RWPE1 (cell line): ENCODE data around the gene DHH.

Source experiments
- CTCF ChIA-PET: fragments of 350-600 bp; sonication (Branson Sonifier 250); formaldehyde crosslinking; extraction: SDS; loops from one replicate; lab custom pipeline; 2021; lab: Yijun Ruan, JAX
- POLR2A ChIA-PET: fragments of 400-600 bp; formaldehyde crosslinking; extraction: SDS; loops from one replicate; lab custom pipeline; 2020; ENCODE audit warnings: antibody characterized with exemption; ENCODE audit not compliant: low non-redundant PET; lab: Yijun Ruan, JAX
- DNase-seq: peaks from one replicate; pipeline ENCODE4 v3.0.0; 2012; ENCODE audit warnings: low spot score
- H3K27ac ChIP-seq: fragments of 450-650 bp; 2 replicates; pipeline ENCODE4 v1.5.1; 2017
- TF ChIP-seq, protein P1 (sequence below): fragments of 450-650 bp; conservative IDR thresholded peaks from 2 replicates; pipeline ENCODE4 v1.5.1; 2017; ENCODE audit warnings: low read depth, mild to moderate bottlenecking

DHH gene

DNA sequence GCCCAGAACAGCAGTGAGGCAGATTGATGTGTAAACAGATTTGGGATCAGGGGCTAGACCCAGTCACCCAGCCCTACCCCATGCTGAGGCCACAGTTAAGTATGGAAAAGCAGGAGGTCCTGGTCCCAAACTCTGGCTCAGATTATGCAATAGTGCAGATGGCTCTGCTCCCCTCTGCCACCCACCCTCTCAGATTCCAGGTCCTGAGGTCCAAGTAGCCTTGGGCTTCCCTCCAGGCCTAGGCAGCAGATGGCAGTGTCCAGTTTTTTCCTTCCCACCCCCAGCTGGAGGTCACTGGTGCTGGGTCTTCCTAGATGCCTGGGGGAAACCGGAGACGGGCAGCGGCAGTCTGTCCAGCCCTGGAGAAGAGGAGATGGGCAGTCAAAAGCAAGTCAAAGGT lies 2.8 kb upstream of the DHH start:
- POLR2A ChIA-PET: no interaction called here
- TF ChIP-seq, protein P1, sequence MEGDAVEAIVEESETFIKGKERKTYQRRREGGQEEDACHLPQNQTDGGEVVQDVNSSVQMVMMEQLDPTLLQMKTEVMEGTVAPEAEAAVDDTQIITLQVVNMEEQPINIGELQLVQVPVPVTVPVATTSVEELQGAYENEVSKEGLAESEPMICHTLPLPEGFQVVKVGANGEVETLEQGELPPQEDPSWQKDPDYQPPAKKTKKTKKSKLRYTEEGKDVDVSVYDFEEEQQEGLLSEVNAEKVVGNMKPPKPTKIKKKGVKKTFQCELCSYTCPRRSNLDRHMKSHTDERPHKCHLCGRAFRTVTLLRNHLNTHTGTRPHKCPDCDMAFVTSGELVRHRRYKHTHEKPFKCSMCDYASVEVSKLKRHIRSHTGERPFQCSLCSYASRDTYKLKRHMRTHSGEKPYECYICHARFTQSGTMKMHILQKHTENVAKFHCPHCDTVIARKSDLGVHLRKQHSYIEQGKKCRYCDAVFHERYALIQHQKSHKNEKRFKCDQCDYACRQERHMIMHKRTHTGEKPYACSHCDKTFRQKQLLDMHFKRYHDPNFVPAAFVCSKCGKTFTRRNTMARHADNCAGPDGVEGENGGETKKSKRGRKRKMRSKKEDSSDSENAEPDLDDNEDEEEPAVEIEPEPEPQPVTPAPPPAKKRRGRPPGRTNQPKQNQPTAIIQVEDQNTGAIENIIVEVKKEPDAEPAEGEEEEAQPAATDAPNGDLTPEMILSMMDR: no peak
- no peak overlapping the region for H3K27ac ChIP-seq
- no peak for DNase-seq
- CTCF ChIA-PET: interaction anchor here (0.6 to 7.5 kb wide), 5 partner anchors 9 to 347 kb away, joined by 3 to 65 read pairs (median 4); partner anchors contain the start of gene LMBR1L

DNA sequence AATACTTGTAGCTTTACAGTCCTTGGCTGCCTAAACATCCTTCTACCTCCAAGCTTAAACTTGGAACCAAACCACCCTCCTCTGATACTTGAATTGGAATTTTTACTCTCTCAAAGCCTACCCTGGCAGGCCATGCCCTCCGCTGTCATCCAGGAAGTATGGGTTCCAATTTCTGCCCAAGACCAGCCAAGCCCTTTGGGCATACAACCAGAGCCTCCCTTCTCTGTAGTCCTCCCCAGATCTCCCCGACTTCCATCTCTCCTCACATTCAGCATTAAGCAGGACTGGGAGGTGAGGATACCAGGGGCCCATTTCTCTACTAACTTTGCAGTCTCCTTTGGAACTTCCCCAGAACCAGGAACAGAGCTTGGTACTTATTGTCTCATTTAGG lies 369 bp upstream of the DHH start:
- DNase-seq: no peak
- TF ChIP-seq, protein P1: no peak
- CTCF ChIA-PET: interaction anchor here (0.8 to 1.0 kb wide), 3 partner anchors 9 to 31 kb away, joined by 3 to 7 read pairs (median 3); no protein-coding TSS in a partner anchor
- POLR2A ChIA-PET: no interaction called here
- H3K27ac ChIP-seq: no peak overlapping the region

DNA sequence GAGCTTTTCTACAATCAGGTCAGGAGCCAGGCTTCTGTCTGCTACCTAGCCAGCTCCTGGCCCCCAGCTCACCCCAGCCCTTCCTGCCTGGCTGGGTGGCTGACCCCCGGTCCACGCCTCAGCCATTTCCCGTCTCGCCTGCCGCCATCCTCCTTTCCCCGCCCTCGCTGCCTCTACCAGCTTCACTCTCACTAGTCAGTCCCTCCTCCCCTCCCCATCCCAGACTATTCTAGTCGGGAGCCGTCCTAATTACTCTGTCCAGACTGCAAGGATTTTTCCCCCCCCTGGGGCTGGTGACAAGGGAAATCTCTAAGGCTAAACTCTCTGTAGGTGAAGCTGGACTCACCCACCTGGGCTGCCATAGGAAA lies 825 bp downstream of the DHH start:
- no peak for DNase-seq
- ChIA-PET POLR2A (no interaction called here), CTCF (interaction anchor here (0.5 to 0.9 kb wide), 2 partner anchors 37 kb away, joined by 3 to 5 read pairs; partner anchors contain the start of gene TUBA1B)
- no peak overlapping the region for H3K27ac ChIP-seq
- TF ChIP-seq, protein P1: no peak

DNA sequence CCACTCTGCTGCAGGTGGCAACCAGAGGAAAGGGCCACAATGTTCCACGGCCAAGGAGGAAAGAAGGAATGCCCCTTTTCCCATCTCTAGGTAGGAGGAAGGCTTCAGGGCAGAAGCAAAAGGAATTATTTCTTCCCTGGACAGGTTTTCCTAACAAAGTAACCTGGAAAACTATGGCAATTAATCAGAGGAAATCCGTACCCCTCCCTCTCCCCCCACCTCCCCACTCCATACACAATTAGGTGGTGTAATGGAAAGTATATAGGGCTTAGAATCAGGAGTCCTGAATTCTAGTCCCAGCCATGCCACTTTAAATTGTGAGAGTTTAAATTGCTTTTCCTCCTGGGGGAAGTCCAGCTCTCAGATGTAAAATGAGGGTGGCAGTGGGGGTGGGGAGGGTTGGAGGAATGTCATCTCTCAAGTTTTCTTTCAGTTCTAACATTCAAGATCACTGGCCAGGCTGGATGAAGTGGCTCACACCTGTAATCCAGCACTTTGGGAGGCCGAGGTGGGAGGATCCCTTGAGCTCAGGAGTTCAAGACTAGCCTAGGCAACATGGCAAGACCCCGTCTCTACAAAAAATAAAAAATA lies 1.7 kb downstream of the DHH start:
- ChIA-PET CTCF (interaction anchor here (0.8 to 1.5 kb wide), 5 partner anchors 9 to 75 kb away, joined by 3 to 7 read pairs (median 6); partner anchors contain the start of gene LMBR1L), POLR2A (no interaction called here)
- TF ChIP-seq, protein P1: no peak
- DNase-seq: no peak
- no peak overlapping the region for H3K27ac ChIP-seq

DNA sequence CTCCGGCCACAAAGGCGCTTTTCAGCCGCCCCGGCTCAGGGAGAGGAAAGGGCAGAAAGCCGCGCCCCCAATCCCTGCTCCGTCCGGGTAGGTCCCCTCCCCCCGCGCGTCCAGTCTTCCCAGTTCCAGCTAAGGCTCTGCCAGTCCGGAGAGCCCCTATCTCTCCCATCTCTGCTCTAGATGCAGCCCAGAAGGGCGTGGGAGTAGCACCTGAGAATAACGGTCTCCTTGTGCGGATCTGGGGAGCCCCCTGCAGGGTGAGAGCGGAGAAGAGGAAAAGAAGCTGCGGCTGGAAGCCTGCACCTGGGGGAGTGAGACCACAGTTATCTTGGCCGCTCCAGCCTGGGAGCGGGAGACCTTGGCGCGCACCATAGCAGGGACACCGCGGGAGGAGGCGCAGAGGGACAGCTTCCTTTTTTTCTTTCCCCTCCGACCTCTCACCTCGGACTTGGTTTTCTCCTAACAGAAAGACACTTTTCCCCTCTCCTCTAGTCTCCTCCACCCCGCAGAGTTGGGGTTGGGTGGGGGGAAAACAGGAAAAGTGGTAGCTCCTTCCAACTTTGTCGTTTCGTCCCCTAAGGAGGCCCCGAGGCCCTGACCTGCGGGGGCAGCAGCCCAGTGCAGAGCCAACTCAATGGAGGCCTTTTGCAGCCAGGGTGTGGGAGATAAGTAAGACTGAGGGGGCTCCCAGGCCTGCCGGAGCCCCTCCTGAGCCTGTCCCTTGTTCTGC lies 2.4 kb downstream of the DHH start:
- CTCF ChIA-PET: interaction anchor here (0.6 to 1.5 kb wide), 9 partner anchors 8 to 74 kb away, joined by 3 to 7 read pairs (median 4); partner anchors contain the start of gene LMBR1L
- POLR2A ChIA-PET: no interaction called here
- DNase-seq: peak; percentile 57
- TF ChIP-seq, protein P1: peak; percentile 61
- no peak overlapping the region for H3K27ac ChIP-seq

DNA sequence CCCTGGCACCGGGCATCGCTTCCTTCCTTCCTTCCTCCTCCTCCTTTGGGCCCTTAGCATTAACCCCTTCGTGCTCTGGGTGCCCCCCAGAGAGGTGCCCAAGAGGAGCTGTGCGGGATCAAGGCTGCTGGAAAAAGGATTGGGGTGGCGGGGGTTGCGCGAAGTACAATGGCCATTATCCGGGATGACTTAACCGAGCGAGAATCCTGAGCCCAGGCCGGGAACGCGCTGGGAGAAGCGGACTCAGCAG lies 2.8 kb downstream of the DHH start:
- POLR2A ChIA-PET: no interaction called here
- CTCF ChIA-PET: interaction anchor here (0.6 to 1.5 kb wide), 8 partner anchors 10 to 74 kb away, joined by 3 to 7 read pairs (median 5); partner anchors contain the start of gene LMBR1L
- DNase-seq: no peak
- TF ChIP-seq, protein P1: no peak
- H3K27ac ChIP-seq: no peak overlapping the region
